ENCODE results near the gene WIZ. TPM values are rescaled to one million over a fixed set of nuclear protein-coding genes. Genes with fewer than 3 reads are reported as not detected.

Gene WIZ
- total and polyA plus RNA-seq, 10 donors: 6.6 to 33.7 (median 24.8) TPM

DNA sequence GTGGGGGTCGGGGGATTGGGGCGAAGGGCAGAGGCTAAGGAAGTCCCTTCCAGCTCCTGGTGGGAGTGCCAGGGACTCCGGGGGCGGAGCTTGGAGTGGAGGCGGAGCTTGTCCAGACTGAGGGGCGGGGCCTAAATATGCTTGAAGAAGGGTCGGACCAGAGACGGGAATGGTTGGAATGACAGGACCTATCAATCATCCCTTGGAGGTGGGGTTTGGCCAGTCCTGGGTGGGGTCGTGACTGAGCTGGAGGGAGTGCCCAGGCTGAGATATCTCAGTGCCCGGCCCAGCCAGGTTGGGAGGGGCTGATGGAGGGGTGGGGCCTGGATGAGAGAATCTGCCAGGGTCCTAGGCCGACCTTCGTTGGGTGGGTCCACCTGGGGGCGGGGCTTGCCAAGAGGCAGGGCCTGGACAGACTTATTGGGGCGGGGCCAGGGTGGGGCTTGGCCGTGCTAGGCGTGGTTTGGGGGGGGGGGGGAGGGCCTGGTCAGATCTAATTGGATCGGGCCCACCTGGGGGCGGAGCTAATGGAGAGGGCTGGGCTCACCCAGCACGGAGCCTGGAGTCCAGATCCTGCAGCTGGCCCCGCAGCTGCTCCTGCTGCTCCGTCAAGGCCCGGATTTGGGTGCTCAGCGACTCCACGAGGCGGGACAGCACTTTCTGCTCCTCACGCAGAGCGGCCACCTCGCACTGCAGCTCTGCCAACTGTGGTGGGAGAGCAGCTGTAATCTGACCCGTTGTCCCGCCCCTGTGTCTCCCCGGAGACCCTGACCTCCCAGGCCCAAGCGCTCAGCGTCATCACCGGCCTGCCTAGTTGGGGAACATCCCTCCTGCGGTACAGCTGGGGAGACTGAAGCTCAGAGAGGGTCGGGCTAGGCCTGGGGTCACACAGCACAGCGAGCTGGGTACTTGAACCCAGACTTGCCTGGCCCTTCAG, 2.6 kb upstream of the WIZ start:
- no peaks in the 10 kb centered on the region for H3K9me3 ChIP-seq
- H3K36me3 ChIP-seq: peaks cover 0 to 72% (median 50%) of the 10 kb centered on the region in 6 donors
- intact Hi-C loops (cut with DNase I; ENCODE audit: low total_unique reads): no loop called here
- H3K27ac ChIP-seq: peak overlapping the region in 7 of 8 donors; percentile 20 to 93 (median 51)
- peaks cover 0 to 51% (median 14%) of the 10 kb centered on the region in 6 donors for H3K4me1 ChIP-seq
- peak overlapping the region in 7 of 8 donors; percentile 2 to 63 (median 28) for H3K4me3 ChIP-seq
- peaks cover 0 to 24% (median 11%) of the 10 kb centered on the region in 7 donors for H3K27me3 ChIP-seq (replicated peaks in 1 of 7)
- WGBS, 5 donors: 58 to 84% (median 75%) methylated on average over 25 to 37 of the region's 37 CpGs
- TF ChIP-seq, protein P1, sequence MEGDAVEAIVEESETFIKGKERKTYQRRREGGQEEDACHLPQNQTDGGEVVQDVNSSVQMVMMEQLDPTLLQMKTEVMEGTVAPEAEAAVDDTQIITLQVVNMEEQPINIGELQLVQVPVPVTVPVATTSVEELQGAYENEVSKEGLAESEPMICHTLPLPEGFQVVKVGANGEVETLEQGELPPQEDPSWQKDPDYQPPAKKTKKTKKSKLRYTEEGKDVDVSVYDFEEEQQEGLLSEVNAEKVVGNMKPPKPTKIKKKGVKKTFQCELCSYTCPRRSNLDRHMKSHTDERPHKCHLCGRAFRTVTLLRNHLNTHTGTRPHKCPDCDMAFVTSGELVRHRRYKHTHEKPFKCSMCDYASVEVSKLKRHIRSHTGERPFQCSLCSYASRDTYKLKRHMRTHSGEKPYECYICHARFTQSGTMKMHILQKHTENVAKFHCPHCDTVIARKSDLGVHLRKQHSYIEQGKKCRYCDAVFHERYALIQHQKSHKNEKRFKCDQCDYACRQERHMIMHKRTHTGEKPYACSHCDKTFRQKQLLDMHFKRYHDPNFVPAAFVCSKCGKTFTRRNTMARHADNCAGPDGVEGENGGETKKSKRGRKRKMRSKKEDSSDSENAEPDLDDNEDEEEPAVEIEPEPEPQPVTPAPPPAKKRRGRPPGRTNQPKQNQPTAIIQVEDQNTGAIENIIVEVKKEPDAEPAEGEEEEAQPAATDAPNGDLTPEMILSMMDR (IDR thresholded peaks at IDR 0.05 in 8 of 11, conservative IDR thresholded peaks at IDR 0.05 in 3 of 11): no peak
- peak; percentile 62 to 84 (median 81) for TF ChIP-seq POLR2AphosphoS5 (IDR thresholded peaks at IDR 0.05)
- DNase-seq: peak; percentile 86

DNA sequence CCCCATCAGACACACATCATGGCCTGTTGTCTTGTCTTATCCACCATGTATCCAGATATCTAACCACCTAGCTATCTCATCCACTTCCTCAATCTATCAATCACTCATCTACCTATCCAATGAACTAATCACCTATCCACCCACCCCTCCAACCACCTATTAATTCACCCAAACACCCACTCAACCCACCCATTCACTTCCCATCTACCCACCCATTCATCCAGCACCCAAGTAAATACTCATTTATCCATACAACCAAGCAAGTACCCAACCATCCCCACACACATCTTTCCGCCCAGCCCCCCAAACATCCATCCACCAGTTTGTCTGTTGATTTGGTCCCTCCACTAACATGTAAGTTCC, 753 bp upstream of the WIZ start:
- Histone ChIP-seq H3K27ac (peak overlapping the region; percentile 60 to 93 (median 80)), H3K36me3 (peaks cover 0 to 71% (median 36%) of the 10 kb centered on the region in 6 donors), H3K4me3 (peak overlapping the region in 2 of 8 donors; percentile 59 to 83), H3K27me3 (replicated peaks in 1 of 7) (peaks cover 0 to 5% (median 0%) of the 10 kb centered on the region in 7 donors), H3K4me1 (peaks cover 0 to 55% (median 12%) of the 10 kb centered on the region in 6 donors), H3K9me3 (no peaks in the 10 kb centered on the region)
- TF ChIP-seq, protein P1 (IDR thresholded peaks at IDR 0.05 in 8 of 11, conservative IDR thresholded peaks at IDR 0.05 in 3 of 11): no peak
- TF ChIP-seq POLR2A (IDR thresholded peaks at IDR 0.05) (no peak), POLR2AphosphoS5 (IDR thresholded peaks at IDR 0.05) (no peak)
- no peak for DNase-seq
- WGBS, 5 donors: 88 to 100% (median 97%) methylated on average over 1 of the region's 1 CpG
- intact Hi-C loops (cut with DNase I; ENCODE audit: low total_unique reads): no loop called here

DNA sequence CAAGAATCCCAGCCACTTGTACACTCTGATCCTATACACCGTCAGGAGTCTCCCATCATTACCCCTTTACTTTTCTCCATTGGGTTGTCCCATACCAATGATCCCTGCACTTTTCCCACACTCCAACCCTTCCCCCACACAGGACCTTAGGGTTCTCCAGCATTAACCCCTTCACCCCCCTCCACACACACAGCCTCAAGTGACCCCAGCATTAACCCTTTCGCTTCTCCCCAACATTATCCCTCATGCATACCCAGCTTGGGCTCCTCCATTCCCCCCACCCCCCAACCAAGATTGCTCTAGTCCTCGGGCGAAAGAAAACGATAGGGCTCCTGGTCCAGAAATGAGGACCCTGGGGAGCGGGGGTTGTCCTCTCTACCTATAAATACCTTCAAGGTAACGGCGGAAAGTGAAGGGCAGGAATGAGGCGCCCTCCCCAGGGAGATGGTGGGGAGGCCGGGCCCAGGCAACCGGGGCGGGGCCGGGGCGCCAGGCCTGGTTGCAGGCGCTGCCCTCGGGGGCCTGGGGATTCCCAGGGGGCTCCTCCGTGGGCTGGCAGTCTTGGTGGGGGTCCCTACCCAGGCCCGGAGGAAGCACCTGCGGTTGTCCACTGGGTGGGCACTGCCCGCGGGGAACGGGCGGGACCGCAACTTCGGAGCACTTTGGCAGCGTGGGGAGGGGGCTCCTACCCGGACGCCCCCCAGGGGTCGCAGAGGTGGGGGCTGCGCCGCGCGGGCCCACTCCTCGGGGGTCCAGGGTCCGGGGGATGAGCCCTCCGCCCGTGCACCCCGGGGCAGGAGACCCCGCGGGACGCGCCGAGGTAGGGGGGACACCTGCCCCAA, 757 bp downstream of the WIZ start:
- Histone ChIP-seq H3K36me3 (peaks cover 0 to 68% (median 23%) of the 10 kb centered on the region in 6 donors), H3K27ac (peak overlapping the region in 7 of 8 donors; percentile 36 to 93 (median 83)), H3K4me1 (peaks cover 0 to 55% (median 12%) of the 10 kb centered on the region in 6 donors), H3K27me3 (replicated peaks in 1 of 7) (no peaks in the 10 kb centered on the region), H3K9me3 (no peaks in the 10 kb centered on the region), H3K4me3 (peak overlapping the region; percentile 45 to 83 (median 58))
- WGBS, 5 donors: 5 to 23% (median 6%) methylated on average over 13 to 43 of the region's 43 CpGs
- peak; percentile 86 for DNase-seq
- TF ChIP-seq, protein P1 (IDR thresholded peaks at IDR 0.05 in 8 of 11, conservative IDR thresholded peaks at IDR 0.05 in 3 of 11): no peak
- peak in 1 of 3 donors; percentile 23 for TF ChIP-seq POLR2AphosphoS5 (IDR thresholded peaks at IDR 0.05)
- intact Hi-C loops (cut with DNase I; ENCODE audit: low total_unique reads): no loop called here

Measured in spleen (tissue), 11 donors.